Measurements from ENCODE around the gene MRPS31. TPM values are rescaled to one million over a fixed set of nuclear protein-coding genes. Genes with fewer than 3 reads are reported as not detected.
A peak's percentile ranks its signal among the peaks of the same experiment; 100 is the strongest.
"Not testable (repeated sequence)": the region's sequence is repeated elsewhere in the genome, so short reads cannot be mapped to it uniquely, and the experiment has no call there.

Gene MRPS31
- polyA plus RNA-seq, 5 donors, result 42.9 to 61.1 (median 53.3) TPM

GRCh38 chr13:40792284-40793051, 21.5 kb upstream of the MRPS31 start:
- DNase-seq, result no peak

DNA sequence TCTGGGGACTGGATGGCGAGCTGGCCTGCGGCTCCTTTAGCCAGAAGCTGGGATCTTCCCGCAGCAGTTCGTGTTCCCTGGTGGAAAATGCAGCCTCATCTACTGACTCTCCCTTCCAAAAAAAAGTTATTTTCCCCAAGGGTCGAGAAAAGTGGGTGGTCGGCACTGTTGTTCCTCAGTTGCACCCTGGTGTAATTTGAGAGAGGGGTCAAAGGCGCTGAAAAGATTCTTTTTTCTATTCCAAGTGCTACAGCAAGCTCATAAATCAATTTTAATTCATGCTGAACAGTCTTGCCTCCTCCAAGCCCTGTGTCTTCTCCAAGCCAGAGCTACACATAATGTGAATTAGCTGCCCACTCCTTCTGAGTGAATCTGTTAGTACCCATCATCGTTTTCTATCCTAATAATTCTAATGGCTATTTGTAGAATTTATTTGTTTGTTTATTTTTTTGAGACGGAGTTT, 19.2 kb upstream of the MRPS31 start:
- DNase-seq, result no peak

GRCh38 chr13:40789275-40790153, 18.5 kb upstream of the MRPS31 start, which contains the start of gene SLC25A15:
Gene SLC25A15, plus strand, starts transcription at chr13:40789611. Its CDS starts 3,616 bp downstream, at chr13:40793227.
- DNase-seq, result peak; percentile 70 to 73

DNA sequence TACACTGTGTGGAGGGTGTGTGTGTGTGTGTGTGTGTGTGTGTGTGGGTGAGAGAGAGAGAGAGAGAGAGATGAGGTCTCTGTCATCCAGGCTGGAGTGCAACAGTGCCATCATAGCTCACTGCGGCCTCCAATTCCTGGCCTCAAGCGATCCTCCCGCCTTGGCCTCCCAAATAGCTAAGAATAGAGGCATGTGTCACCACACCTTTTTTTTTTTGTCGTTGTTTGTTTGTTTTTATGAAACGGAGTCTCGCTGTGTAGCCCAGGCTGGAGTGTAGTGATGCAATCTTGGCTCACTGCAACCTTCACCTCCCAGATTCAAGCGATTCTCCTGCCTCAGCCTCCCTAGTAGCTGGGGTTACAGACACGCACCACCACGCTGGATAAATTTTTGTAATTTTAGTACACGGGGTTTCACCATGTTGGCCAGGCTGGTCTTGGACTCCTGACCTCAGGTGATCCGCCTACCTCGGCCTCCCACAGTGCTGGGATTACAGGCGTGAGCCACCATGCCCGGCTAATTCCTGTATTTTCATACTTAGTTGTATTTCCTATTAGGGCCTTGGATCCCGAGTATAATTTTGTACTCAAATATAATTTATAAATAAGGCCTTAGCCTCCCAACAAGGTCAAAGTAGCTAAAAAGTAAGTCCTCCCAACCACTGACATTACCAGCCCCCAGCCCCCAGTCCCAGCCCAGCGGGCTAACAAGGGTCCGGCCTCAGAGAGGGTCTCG, 17.7 kb upstream of the MRPS31 start:
- not testable (repeated sequence) for DNase-seq

DNA sequence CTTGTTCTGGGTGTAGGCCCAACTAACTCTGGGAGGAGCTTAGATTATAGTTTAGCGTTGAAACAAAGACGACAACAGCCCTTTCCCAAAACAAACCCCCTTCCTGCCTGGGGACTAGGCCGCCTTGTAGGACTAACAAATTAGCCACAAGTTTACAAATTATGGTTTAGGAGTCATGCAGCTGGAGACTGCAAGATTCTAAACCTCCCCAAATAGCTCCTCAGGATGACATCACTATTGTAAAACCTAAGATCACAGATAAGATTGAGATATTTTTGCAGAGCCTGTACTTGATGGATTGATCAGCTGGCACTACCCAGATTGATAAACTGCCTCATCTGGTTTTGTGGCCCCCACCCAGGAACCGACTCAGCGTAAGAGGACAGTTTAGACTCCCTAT, 16.1 kb upstream of the MRPS31 start:
- no peak for DNase-seq

- DNase-seq, result no peak
Observed at GRCh38 chr13:40786568-40786996, 15.6 kb upstream of the MRPS31 start.

GRCh38 chr13:40784540-40784939, 13.6 kb upstream of the MRPS31 start:
- DNase-seq, result no peak

DNA sequence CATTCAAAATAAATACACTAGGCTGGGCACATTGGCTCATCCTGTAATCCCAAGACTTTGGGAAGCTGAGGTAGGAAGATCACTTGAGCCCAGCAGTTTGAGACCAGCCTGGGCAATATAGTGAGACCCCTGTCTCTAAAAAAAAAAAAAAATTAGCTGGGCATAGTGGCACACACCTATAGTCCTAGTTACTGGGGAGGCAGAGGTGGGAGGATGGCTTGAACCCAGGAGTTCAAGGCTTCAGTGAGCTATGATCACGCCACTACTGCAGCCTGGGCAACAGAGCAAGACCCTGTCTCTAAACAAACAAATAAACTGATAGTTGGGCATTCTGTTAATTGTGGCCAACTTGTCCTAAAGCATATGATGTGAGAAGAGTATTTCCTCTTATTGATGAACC, 12.0 kb upstream of the MRPS31 start:
- DNase-seq, result not testable (repeated sequence)

DNA sequence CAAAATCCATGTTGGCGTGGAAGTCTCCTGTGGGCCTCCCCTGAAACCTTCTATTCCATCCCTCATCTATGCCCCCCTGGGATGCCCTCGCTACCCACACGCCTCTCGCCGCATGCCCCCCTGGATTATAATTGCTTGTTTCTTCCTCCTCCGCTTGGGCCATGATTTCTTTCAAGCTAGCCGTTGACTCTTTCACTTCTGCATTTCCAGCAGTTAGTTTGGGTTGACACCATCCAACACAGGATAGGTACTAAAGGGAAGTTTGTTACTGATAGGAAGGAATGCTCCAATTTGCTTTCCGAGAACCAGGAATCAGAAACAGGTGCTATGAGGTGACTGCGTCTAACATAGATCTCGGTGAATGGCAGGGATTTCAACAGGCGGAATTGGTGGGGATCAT, 10.7 kb upstream of the MRPS31 start:
- no peak for DNase-seq

- no peak for DNase-seq
Observed at GRCh38 chr13:40780822-40781401, 9.9 kb upstream of the MRPS31 start.

GRCh38 chr13:40779796-40780285, 8.9 kb upstream of the MRPS31 start:
- DNase-seq, result no peak

- no peak for DNase-seq
Observed at GRCh38 chr13:40779049-40779448, 8.1 kb upstream of the MRPS31 start.

GRCh38 chr13:40777809-40778175, 6.8 kb upstream of the MRPS31 start:
- no peak for DNase-seq

- peak; percentile 31 to 41 for DNase-seq
Observed at GRCh38 chr13:40777166-40777808, 6.3 kb upstream of the MRPS31 start.

GRCh38 chr13:40776681-40777165, 5.7 kb upstream of the MRPS31 start:
- no peak for DNase-seq

GRCh38 chr13:40776232-40776631, 5.2 kb upstream of the MRPS31 start:
- DNase-seq, result no peak

GRCh38 chr13:40774672-40775071, 3.7 kb upstream of the MRPS31 start:
- no peak for DNase-seq

GRCh38 chr13:40772765-40773473, 1.9 kb upstream of the MRPS31 start:
- no peak for DNase-seq

- DNase-seq, result no peak
Observed at GRCh38 chr13:40770609-40770933, 419 bp downstream of the MRPS31 start.

- DNase-seq, result no peak
Observed at GRCh38 chr13:40769970-40770369, 1.0 kb downstream of the MRPS31 start.

All from right lung (tissue), 5 donors.